Stimulated activated CD8-positive, alpha-beta memory T cell treated with anti-CD3 and anti-CD28 coated beads, Interleukin-15, amount 100 ng/mL, for 48 hours (primary cell): ENCODE measurements around the gene PNMA8A.

Source experiments
- DNase-seq, 2 donors: peaks; one replicate each; pipeline ENCODE4 v3.0.0-alpha.2; 2020; ENCODE audit warnings: low read depth in 2 of 2

PNMA8A gene

DNA sequence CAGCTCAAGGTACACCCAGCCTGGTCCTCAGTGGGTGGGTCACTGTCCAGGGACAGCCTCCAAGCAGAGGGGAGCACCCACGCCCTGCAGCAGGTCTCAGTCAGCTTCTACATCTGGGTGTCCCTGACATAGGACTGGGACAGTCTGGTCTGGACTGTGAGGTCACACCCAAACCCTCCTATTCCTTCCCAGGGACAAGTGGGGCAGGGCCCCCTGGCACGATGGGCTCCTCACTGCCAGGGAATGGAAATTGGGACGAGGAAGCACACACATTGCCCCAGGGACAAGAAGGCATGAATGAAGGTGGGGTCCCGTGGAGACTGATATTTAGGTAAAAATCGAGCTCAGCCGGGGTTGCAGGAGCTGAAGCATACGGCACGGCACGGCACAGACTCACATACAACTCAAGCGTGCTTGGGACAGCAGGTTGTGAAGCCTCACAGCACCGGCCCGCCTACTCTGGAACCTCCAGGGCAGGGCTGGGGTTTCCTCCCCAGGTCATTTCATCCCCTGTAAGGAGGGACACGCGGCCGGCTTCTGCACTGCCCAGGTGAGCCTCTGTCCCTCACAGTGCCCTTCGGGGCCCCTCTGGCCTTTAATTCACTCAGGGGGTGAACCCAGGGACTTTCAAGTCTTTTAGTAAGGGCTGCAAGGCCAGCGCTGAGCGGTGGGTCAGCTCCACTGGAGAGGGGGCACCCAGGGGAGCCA lies 20.8 kb upstream of the PNMA8A start:
- DNase-seq = no peak

DNA sequence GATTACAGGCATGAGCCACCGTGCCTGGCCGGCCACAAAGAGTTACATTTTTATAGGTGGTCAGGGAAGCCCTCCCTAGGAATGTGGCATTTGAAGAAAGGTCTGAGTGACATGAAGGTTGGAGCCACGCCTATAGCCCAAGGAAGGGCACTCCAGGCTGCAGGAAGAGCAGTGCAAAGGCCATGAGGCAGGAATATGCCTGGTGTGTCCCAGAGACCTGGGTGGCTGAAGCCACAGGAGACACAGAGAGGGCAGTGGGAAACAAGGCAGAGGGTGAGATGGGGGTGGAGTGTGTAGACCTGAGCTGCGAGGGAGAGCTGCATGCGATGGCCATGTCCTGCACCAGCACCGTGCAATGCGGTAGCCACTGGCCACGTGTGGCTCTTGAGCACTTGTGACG lies 19.4 kb upstream of the PNMA8A start:
- DNase-seq = no peak

DNA sequence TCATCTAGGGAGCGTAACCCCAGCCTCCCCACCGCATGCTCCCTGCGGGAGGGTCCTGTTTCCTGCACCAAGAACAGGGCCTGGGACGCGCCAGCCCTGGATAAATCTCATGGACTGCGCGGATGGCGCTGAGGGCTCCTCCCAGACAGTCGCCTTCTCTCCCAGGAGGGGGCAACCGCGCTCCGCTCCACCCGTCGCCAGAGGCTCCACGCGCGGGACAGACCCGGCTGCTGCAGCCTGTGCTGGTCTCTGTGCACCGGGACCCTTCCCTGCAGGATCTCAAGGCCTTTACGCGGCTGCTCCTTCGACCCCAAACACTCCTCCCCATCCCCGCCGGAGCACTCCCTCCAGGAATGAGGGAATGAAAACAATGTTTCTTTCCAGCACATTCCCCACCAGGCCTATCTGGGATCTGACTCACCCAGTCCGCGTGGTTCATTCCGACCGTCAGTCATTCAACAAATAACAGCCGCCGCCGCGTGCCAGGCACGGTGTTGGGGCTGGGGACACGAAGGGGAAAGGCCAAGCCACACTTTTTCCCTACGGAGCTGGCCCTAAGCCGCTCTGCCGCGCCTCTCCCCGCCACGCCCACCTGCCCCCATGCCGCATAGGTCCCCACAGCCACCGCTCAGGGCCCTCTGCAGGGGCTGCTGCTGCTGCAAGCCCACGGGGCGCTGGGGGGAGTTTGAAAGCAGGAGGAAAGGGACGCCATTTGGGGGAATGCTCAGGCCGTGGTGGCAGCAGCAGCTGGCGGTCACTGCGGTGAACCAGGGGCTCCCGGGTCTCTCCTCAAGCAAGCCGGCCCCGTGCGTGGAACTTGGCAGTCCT lies 18.3 kb upstream of the PNMA8A start:
- no peak for DNase-seq

DNA sequence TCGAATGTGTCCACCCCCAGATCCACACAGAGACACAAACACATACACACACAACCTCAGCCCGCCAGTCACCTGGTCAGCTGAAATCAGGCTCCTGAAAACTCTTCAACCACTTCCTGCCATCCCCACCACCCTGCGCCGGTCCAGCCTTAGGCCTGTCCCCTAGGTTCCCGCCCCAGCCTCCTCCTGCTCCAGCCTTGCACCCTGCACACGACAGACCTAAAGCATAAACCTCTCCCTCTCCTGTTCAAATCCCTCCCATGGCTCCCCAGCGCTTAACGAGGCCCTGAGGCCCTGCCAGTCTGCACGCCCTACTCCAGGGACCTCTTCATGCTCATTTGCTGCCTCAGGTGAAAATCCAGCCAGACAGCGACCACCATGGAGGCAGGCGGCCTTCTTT lies 17.2 kb upstream of the PNMA8A start:
- no peak for DNase-seq

DNA sequence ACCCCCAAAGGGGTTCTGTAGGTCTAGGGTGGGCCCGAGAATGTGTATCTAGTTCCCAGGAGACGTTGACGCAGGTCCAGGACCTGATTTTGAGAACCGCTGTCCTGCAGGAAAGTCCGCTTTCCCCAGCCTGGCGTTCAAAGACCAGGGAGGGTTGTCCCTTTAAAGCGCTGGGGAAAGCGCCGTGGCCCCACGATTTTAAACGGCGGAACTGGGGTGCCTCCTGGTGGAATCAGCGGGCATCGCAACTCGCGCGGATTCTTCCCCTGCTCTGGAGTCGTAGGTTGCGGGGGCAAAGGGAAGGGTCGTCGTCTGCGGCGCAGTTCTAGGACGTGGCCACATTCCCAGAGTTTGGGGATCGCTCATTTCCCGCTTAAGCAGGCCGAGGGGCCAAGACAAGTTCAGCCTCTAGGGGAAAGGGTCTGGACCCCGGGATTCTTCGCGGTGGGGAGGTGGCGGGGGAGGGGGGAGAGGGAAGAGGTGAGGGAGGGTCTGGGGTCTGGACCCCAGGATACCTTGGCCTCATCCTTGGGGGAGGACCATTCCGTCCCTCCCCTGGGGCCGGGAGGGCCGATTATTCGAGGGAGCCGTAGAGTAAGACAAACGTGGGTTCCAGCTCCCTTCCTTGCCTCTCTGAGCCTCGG lies 16.6 kb upstream of the PNMA8A start:
- peak; percentile 41 to 51 for DNase-seq

DNA sequence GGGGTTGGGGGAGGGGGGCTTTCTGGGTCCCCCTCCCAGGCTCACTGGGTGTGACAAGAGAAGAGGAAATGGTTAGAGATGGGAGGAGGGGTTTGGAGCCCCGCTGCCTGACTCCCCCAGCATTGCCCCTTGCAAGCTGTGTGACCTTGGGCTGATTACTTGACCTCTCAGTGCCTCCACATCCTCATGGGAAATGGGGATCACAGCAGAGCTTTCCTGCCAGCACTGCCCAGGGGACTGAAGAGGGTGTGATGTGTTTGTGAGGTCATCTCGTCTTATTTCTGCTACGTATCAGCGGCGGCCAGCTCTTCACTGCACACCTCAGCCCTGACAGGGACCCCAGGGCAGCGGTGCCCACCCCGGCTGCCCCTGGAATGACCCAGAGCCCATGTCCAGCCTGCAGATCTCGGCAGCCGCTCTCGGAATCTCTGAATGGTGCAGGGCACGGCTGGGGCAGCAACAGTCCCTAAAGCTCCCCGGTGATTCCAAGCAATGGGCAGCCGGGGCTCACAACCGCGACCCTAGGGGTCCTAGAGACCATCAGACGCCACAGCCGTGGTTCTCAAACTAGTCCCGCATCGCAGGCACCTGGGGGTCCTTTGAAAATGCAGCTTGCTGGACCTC lies 15.9 kb upstream of the PNMA8A start:
- DNase-seq = no peak

DNA sequence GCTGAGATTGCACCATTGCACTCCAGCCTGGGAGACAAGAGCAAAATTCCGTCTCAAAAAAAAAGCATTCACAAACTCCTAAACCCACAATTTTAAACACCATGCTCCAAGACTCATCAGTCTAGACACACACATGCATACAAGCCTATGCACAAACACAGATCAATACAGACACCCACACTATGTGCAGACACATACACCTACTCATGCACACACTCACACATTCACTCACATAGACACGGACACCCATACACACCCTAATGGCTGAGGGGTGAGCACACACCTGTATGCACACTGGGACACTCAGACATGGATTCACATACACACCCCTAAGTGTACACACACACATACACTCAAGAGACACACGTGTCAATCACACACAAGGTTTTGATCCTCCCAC lies 15.0 kb upstream of the PNMA8A start:
- DNase-seq = no peak

DNA sequence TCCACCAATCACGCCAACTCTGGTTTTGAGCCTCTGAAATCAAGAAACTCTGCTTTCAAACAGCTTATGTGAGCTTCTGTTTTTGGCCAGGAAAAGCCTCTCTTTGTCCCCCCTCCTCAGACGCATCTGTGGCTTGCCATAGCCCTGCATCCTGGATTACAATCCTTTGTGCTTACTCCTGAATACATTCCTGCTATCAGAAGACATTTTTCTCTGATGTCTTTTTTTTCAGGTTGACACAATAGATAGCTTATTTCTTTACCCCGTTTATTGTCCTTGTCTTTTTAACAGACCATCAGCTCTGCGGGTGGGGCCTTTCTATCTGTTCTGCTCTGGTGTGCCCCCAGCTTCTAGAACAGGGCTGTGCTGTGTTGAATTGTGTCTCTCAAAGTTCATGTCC lies 13.3 kb upstream of the PNMA8A start:
- no peak for DNase-seq

DNA sequence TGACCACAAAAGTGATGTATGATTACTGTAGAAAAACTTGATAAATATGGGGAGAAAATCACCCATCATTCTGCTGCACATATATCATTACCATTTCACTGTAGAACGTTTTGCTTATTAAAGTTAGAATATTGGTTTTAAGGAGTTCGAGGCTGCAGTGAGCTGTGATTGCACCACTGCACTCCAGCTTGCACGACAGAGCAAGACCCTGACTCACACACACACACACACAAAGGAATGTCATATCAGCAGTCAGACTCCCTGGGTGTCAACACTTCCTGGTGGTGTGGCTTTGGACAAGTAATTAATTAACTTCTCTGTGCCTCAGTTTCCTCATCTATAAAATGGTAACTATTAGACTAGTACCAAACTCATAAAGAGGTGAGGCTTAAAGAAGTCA lies 11.3 kb upstream of the PNMA8A start:
- DNase-seq = no peak

DNA sequence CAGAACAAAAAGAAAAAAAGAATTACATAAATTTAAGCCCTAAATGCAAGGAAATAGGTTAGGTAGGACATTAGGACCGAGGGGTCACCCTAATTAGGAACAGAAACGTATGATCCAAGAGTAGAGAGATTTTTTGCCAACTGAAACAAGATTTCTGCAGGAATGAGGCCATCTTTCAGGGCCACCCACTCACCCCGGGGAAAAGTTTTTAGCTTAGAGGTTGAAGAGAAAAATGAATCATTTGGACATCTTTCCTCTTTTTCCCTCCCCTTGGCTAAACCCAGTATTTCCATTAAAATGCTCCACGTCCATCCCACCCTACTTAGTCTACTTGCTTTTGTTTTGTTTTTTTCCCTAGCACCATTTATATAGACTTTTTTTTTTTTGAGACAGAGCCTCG lies 10.6 kb upstream of the PNMA8A start:
- no peak for DNase-seq

DNA sequence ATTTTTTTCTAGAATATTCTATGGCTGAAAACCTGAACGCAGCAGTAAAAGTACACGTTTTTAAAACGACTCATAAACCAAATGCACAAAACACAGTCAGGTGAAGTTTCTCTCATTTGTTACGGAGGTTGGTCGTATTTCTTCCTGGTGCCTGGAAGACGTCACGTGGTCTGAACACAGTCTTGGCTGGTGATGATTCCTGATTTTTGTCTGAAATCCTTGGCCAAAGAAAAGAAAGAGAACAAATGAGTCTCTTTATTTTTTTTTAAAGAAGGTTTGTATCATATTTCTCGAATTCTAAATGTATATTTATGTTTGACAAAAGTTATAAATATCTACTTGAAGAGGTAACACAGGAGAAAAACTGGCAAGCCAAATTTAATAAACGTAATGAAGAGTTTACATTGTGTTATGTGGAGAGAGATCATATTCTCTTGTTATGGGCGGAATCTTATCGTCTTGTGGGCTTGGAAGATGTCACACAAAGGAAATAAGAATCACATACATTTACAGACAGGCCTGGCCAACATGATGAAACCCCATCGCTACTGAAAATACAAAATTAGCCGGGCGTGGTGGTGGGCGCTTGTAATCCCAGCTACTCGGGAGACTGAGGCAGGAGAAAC lies 10.0 kb upstream of the PNMA8A start:
- no peak for DNase-seq

DNA sequence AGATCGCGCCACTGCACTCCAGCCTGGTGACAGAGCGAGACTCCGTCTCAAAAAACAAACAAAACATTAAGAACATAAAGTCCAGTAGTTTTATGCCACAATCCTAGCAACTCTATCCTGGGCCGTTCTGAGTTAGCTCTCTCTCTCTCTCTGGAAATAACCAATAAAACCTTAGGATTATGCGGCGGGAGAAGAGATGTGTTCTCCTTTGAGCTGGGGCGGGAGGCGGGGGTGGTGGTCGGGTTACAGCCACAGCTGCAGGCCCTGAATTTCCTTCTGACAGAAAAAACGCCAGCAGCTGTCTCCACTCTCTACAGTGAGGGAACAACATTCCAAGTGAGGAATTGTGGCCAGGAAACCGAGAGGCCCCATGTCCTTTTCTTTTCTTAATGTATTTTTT lies 9.1 kb upstream of the PNMA8A start:
- no peak for DNase-seq

DNA sequence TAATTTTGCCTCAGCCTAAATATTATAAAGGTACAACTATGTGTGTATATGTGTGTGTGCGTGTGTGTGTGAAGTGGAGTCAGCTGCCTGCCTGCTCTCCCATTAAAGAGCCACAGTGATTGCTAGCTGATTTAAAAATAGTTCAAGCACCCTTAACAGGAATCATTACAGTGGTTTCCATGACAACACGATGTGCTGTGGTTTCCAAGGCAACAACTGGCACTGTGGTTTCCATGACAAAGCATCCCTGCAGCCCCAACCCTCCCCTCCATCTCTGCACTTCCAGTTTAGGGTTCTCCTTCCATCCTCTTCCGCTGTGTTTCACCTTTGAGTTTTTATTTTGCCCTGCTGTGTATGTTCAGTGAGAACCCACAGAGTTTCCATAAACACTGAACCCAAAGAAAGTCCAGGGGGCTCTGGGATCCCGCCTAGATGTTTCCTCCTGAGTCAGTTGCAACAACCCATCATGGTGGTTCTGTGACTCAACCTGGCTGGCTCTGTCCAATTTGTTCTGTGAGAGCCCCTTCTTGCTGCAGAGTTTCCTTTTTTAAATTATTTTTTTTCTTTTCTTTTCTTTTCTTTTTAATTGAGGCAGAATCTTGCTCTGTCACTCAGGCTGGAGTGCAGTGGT lies 7.1 kb upstream of the PNMA8A start:
- no peak for DNase-seq

DNA sequence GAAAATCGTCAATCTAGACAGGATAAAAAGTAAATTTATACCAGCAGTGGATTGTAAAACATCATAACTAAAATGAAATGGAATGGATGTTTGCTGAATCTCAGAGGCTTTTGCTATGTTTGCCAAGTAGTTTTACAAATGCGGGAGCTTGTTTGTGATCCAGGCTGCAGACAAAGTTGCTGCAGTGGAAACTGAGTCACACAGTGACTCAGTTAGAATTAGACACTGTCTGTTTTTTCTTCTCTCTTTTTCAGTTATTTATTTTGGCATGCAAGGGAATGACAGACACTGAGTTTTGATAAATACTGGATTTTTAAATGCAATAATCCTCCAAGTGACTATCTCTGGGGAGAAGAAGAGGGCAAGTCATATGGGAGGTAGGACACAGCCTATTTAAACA lies 4.6 kb upstream of the PNMA8A start:
- no peak for DNase-seq

DNA sequence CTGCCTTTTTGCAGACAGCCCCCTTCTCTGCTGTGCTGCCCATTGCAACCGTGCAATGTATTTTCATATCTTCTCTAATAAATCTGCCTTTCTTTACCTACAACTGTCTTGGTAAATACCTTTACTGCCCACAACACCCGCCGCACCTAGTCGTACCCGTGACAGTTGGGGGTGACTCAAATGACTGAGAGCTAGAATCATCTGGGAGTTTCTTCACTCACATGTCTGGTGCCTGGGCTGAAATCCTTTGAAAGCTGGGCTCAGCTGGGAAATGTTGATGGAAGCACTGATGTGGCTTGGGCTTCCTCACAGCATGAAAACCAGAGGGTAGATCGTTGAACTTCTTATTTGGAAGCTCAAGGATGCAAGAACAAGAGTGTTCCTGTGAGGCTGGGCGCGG lies 2.8 kb upstream of the PNMA8A start:
- no peak for DNase-seq

DNA sequence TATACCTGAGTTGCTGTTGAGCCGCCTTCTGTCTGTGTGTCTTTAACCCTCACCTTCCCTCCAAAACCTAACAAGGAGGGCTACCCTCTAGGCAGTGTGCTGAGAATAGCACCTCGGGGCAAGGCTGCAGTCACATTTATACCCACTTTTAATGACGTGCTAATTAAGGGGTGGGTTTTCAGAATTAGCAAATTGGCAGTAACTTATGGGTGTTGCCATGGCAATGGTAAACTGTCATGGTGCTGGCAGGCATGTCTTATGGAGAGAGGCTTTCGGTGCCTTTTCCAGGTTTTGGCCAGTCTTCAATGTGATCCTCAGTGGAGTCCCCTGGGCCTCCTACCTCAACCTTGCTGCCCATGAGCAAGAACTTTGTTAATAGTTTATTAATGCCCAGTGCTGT lies 1.2 kb upstream of the PNMA8A start:
- no peak for DNase-seq

DNA sequence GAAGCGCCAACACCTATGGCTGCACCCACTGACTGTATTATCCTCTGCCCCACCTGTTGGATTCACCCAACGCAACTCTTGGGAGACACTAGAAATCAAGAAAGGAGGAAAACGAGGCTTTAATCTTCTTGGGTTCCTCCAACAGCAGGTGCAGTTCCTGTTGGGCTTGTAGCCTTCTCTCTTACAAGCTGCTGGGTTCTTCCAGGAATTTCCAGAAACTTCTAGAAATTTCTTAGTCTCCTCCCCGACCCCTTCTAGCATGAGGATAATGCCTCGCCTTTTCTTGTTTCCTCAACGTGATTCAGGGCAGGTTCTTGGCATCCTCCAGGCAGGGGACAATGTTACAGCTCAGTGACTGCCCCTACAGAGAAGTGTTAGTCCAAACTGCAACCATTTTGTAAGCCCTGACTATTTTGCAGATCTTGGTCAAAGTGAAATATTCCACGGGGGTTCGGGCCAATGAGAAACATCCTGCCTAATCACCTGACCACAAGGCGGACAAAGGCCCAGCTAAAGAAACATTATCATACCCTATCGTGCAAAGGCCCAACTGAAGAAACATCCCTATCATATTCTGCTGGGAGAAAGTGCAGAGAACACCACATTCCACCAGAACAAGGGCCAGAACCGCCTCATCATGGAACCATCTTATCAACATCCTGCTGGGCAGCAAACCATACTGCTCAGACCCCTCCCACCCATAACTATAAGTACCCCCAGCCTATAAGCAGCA lies 614 bp upstream of the PNMA8A start:
- no peak for DNase-seq

DNA sequence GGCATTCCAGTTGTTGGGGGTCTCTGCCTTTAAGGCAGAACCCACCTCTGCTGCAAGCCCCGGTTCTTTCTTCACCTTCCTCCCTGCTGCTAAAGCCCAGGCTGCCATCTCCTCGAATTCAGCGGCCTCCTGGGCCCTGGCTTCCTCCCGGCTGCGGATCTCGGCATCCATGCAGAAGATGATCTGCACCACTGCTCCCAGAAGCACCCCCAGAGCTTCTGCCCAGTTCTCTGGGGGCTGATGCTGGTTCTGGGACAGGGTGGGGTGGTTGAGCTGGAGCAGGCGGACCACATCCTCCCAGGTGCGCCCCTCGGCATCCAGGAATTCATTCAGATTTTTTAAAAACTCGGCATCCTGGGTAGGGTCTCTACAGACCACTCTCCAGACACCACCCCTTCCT lies 987 bp downstream of the PNMA8A start:
- DNase-seq = no peak

DNA sequence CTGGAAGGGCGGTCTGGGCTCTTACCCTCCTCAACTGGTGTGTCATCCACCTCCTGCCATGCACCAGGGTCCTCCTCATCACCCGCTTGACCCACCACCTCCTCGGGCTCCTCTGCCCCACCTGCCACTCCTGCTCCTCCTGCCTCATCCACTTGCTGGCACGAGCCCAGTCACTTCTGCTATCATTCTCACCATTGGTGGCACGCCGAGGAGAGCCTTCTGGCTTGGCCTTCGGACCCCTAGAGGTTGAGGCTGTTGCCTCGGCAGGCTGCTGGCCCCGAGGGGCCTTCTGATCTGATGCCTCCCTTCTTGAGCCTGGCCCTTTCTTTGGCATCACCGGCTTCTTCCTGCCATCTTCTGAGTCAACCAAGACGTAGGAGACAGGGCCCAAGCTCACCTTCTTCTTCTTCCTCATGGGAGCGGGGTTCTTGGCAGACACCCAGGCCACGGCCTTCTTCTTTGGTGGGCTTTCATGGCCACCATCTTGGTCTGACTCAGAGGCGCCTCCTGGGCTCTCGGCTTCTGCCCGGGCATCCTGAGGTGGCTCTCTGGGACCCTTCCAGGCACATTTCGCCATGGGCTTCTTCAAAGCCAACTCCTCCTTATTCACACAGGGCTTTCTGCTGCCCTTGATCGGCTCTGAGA lies 1.7 kb downstream of the PNMA8A start:
- DNase-seq = no peak

DNA sequence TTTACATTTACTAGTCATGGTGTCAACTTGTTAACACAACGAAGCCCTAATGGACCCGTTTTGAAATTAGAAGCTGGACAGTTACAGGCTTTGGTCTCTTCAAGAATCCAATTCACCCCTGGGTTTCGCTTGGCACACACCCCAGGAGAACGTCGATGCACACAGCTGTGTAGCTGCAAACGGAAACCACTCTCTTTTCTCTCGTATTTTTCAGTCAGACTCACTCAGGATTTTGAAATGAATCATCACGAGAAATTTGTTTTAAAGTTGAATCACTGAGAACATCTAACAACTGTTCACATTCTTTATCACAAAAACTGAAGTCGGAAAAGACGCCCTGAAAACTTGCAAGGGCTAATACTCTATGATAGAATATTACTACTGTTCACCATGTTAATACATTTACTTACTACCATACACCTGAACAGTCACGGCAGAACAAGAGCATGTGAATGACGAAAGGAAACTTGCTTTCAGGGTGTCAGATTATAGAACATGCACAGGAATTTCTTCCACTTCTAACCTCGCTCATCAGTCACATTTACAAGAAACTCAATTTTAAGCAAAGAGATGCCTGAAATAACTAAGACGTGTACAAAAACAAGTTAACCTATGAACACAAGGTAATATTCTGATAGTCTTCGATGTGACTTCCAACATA lies 4.7 kb downstream of the PNMA8A start:
- no peak for DNase-seq
